Ascending aorta (tissue), 2 donors: ENCODE data around the gene RTN1. TPM values are rescaled to one million over a fixed set of nuclear protein-coding genes. Genes with fewer than 3 reads are reported as not detected.

Source experiments
- DNase-seq, 2 donors: peaks; one replicate each; pipeline ENCODE4 v3.0.0-alpha.2; 2019; ENCODE audit warnings: low spot score in 2 of 2
- H3K27ac ChIP-seq, 2 donors: fragments of 200-600 bp; sonication (generic); one replicate each; pipeline ENCODE4 v1.5.1; 2016 to 2017; ENCODE audit warnings: mild to moderate bottlenecking in 1 of 2
- H3K27me3 ChIP-seq: fragments of 200-600 bp; sonication (generic); one replicate; pipeline ENCODE4 v1.5.1; 2017
- H3K36me3 ChIP-seq, 2 donors: fragments of 200-600 bp; sonication (generic); one replicate each; pipeline ENCODE4 v1.5.1; 2016
- H3K4me1 ChIP-seq, 2 donors: fragments of 200-600 bp; sonication (generic); one replicate each; pipeline ENCODE4 v1.5.1; 2016 to 2017; ENCODE audit warnings: mild to moderate bottlenecking in 1 of 2
- H3K4me3 ChIP-seq, 2 donors: fragments of 200-600 bp; sonication (generic); one replicate each; pipeline ENCODE4 v1.5.1; 2016 to 2017; ENCODE audit warnings: mild to moderate bottlenecking in 1 of 2
- H3K9me3 ChIP-seq, 2 donors: fragments of 200-600 bp; sonication (generic); one replicate each; pipeline ENCODE4 v1.5.1; 2016
- intact Hi-C: fragments of 100-400 bp; cut with DNase I; formaldehyde crosslinking; loops from one replicate; pipeline ENCODE4 v1.15.1; 2023
- total RNA-seq: library from RNA; depleted of rRNA; stranded (reverse); fragments of >200 nt; gene quantifications from one replicate; pipeline ENCODE4 v1.1.0, GENCODE V29; 2016
- TF ChIP-seq, protein P1 (sequence below), 3 experiments: fragments of 200-600 bp in 2 of 3; fragments of 450-650 bp in 1 of 3; sonication (generic) in 2 of 3; IDR thresholded peaks; one replicate each; pipeline ENCODE4 v1.5.1; 2016 to 2019; ENCODE audit warnings: antibody characterized with exemption in 3 of 3, mild to moderate bottlenecking in 1 of 3, moderate library complexity in 1 of 3

The RTN1 gene
- total RNA-seq, 1 donor from 2014 or later = 52.3 TPM

- H3K4me3 ChIP-seq = no peak overlapping the region
- H3K27me3 ChIP-seq = no peaks in the 10 kb centered on the region
- H3K36me3 ChIP-seq = no peaks in the 10 kb centered on the region
- intact Hi-C loops = no loop called here
- TF ChIP-seq, protein P1, sequence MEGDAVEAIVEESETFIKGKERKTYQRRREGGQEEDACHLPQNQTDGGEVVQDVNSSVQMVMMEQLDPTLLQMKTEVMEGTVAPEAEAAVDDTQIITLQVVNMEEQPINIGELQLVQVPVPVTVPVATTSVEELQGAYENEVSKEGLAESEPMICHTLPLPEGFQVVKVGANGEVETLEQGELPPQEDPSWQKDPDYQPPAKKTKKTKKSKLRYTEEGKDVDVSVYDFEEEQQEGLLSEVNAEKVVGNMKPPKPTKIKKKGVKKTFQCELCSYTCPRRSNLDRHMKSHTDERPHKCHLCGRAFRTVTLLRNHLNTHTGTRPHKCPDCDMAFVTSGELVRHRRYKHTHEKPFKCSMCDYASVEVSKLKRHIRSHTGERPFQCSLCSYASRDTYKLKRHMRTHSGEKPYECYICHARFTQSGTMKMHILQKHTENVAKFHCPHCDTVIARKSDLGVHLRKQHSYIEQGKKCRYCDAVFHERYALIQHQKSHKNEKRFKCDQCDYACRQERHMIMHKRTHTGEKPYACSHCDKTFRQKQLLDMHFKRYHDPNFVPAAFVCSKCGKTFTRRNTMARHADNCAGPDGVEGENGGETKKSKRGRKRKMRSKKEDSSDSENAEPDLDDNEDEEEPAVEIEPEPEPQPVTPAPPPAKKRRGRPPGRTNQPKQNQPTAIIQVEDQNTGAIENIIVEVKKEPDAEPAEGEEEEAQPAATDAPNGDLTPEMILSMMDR (IDR thresholded peaks at IDR 0.05) = no peak
- H3K27ac ChIP-seq = no peak overlapping the region
- H3K4me1 ChIP-seq = no peaks in the 10 kb centered on the region
- DNase-seq = no peak
- H3K9me3 ChIP-seq = no peaks in the 10 kb centered on the region
These were observed 41.9 kb upstream of the RTN1 start for GRCh38 chr14:59912443-59912842.

DNA sequence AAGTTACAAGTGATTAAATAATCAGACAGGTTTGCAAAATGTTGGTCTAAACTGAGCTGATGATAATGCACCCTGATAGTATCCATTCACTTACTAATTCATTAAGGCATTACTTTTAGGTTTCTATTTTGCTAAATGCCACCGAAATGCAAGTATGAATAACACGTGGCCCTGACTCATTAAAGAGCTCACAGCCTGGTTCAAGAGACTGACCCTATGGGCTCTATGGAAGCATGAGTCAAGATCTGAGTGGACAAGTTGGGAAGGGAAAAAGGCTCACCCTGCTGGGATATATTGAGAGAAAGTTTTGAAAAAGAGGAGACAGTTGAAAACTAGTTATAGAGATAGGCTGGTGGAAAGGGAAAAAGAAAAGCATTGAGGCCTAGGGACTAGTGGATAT lies 34.6 kb upstream of the RTN1 start:
- Histone ChIP-seq H3K36me3 (no peaks in the 10 kb centered on the region), H3K27me3 (no peaks in the 10 kb centered on the region), H3K27ac (no peak overlapping the region), H3K4me1 (no peaks in the 10 kb centered on the region), H3K9me3 (no peaks in the 10 kb centered on the region), H3K4me3 (no peak overlapping the region)
- DNase-seq = no peak
- TF ChIP-seq, protein P1 (IDR thresholded peaks at IDR 0.05) = no peak
- intact Hi-C loops = no loop called here

- no peaks in the 10 kb centered on the region for H3K4me1 ChIP-seq
- H3K4me3 ChIP-seq = no peak overlapping the region
- no peaks in the 10 kb centered on the region for H3K27me3 ChIP-seq
- TF ChIP-seq, protein P1 (IDR thresholded peaks at IDR 0.05) = no peak
- H3K9me3 ChIP-seq = no peaks in the 10 kb centered on the region
- H3K27ac ChIP-seq = no peak overlapping the region
- no peak for DNase-seq
- intact Hi-C loops = no loop called here
- no peaks in the 10 kb centered on the region for H3K36me3 ChIP-seq
These were observed 33.6 kb upstream of the RTN1 start for GRCh38 chr14:59904184-59904583.

DNA sequence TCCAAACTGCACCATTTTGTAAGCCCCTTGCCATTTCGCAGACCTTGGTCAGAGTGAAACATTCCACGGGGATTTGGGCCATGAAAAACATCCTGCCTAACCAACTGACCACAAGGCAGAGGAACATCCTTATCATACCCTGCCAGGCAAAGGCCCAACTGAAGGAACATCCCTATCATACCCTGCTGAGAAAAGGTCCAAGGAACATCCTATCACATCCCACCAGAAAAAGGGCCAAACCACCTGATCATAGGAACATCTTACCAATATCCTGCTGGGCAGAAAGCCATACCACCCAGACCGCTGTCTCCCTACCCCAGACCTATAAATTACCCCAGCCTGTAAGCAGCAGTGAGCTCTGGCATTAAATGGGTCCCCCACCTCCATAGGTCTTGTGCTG lies 30.0 kb upstream of the RTN1 start:
- no peak overlapping the region for H3K4me3 ChIP-seq
- intact Hi-C loops = no loop called here
- TF ChIP-seq, protein P1 (IDR thresholded peaks at IDR 0.05) = no peak
- no peaks in the 10 kb centered on the region for H3K4me1 ChIP-seq
- H3K27ac ChIP-seq = no peak overlapping the region
- no peak for DNase-seq
- H3K9me3 ChIP-seq = no peaks in the 10 kb centered on the region
- no peaks in the 10 kb centered on the region for H3K36me3 ChIP-seq
- H3K27me3 ChIP-seq = no peaks in the 10 kb centered on the region

GRCh38 chr14:59897757-59898383 lies 27.3 kb upstream of the RTN1 start:
- intact Hi-C loops = loop anchor here (2.0 to 5.0 kb wide), 4 partner anchors 27 to 391 kb away; partner anchors contain the start of gene RTN1
- no peak overlapping the region for H3K4me3 ChIP-seq
- no peaks in the 10 kb centered on the region for H3K9me3 ChIP-seq
- no peak overlapping the region for H3K27ac ChIP-seq
- H3K27me3 ChIP-seq = no peaks in the 10 kb centered on the region
- no peaks in the 10 kb centered on the region for H3K36me3 ChIP-seq
- no peaks in the 10 kb centered on the region for H3K4me1 ChIP-seq
- TF ChIP-seq, protein P1 (IDR thresholded peaks at IDR 0.05) = peak; percentile 38 to 69 (median 57)
- DNase-seq = peak in 1 of 2 donors; percentile 70
